GM20000 (cell line): Measurements from ENCODE around the gene EXO1.

Experiments
- DNase-seq: peaks from one replicate; pipeline ENCODE4 v3.0.0; 2012; ENCODE audit warnings: low spot score
- CTCF ChIP-seq: IDR thresholded peaks from 2 replicates; pipeline ENCODE4 v1.5.1; 2012; ENCODE audit warnings: mild to moderate bottlenecking, control low read depth; ENCODE audit errors: extremely low read depth, missing control alignments

Gene EXO1

GRCh38 chr1:241934866-241935265 is 86.9 kb downstream of the EXO1 start:
- DNase-seq: no peak

More at GRCh38 chr1:241934866-241935265, 86.9 kb downstream of the EXO1 start:
- TF ChIP-seq CTCF: no peak
